ENCODE results near the gene FAM20C.

FAM20C gene

GRCh38 chr7:159370-160270 lies 32.8 kb upstream of the FAM20C start:
- no peak overlapping the region for H3K4me3 ChIP-seq (replicated peaks; ENCODE audit: insufficient read depth, low read length)
- no peak for DNase-seq (ENCODE audit: low read depth in 1 of 2, low spot score in 1 of 2)
- no peaks in the 10 kb centered on the region for H3K27me3 ChIP-seq (ENCODE audit: insufficient read depth, poor library complexity, severe bottlenecking)
- TF ChIP-seq CTCF (IDR thresholded peaks at IDR 0.05; ENCODE audit: insufficient read depth, low read length) (no peak), REST (IDR thresholded peaks at IDR 0.05; ENCODE audit: insufficient replicate concordance, low read depth) (no peak), POLR2AphosphoS5 (IDR thresholded peaks at IDR 0.05; ENCODE audit: low read depth) (no peak), SPI1 (IDR thresholded peaks at IDR 0.05; ENCODE audit: borderline replicate concordance, low read depth) (no peak), GABPA (IDR thresholded peaks at IDR 0.05; ENCODE audit: low read depth) (no peak)
- no peak overlapping the region for H3K27ac ChIP-seq (replicated peaks)

- Histone ChIP-seq H3K27ac (replicated peaks) (no peak overlapping the region), H3K4me3 (replicated peaks; ENCODE audit: insufficient read depth, low read length) (no peak overlapping the region), H3K27me3 (ENCODE audit: insufficient read depth, poor library complexity, severe bottlenecking) (no peaks in the 10 kb centered on the region)
- no peak for DNase-seq (ENCODE audit: low read depth in 1 of 2, low spot score in 1 of 2)
- no peak for TF ChIP-seq GABPA (IDR thresholded peaks at IDR 0.05; ENCODE audit: low read depth)
- TF ChIP-seq SPI1 (IDR thresholded peaks at IDR 0.05; ENCODE audit: borderline replicate concordance, low read depth), result no peak
- TF ChIP-seq POLR2AphosphoS5 (IDR thresholded peaks at IDR 0.05; ENCODE audit: low read depth), result no peak
- no peak for TF ChIP-seq REST (IDR thresholded peaks at IDR 0.05; ENCODE audit: insufficient replicate concordance, low read depth)
These were observed 31.2 kb upstream of the FAM20C start for GRCh38 chr7:160958-161725.

GRCh38 chr7:162632-163297 lies 29.6 kb upstream of the FAM20C start:
- H3K27me3 ChIP-seq (ENCODE audit: insufficient read depth, poor library complexity, severe bottlenecking), result no peaks in the 10 kb centered on the region

More at GRCh38 chr7:162632-163297, 29.6 kb upstream of the FAM20C start:
- no peak overlapping the region for H3K4me3 ChIP-seq (replicated peaks; ENCODE audit: insufficient read depth, low read length)
- DNase-seq (ENCODE audit: low read depth in 1 of 2, low spot score in 1 of 2), result no peak
- no peak for TF ChIP-seq REST (IDR thresholded peaks at IDR 0.05; ENCODE audit: insufficient replicate concordance, low read depth)
- no peak for TF ChIP-seq POLR2AphosphoS5 (IDR thresholded peaks at IDR 0.05; ENCODE audit: low read depth)
- TF ChIP-seq GABPA (IDR thresholded peaks at IDR 0.05; ENCODE audit: low read depth), result no peak
- TF ChIP-seq CTCF (IDR thresholded peaks at IDR 0.05; ENCODE audit: insufficient read depth, low read length), result no peak
- no peak for TF ChIP-seq SPI1 (IDR thresholded peaks at IDR 0.05; ENCODE audit: borderline replicate concordance, low read depth)
- H3K27ac ChIP-seq (replicated peaks), result no peak overlapping the region

All from HL-60 (cell line).